NCI-H748 treated with DMSO at 0.1 percent for 48 hours (cell line): Measurements from ENCODE around the gene ANP32A.

Source experiments
- DNase-seq: peaks from one replicate; lab custom pipeline; 2025; lab: John Stamatoyannopoulos, UW

Gene ANP32A

DNA sequence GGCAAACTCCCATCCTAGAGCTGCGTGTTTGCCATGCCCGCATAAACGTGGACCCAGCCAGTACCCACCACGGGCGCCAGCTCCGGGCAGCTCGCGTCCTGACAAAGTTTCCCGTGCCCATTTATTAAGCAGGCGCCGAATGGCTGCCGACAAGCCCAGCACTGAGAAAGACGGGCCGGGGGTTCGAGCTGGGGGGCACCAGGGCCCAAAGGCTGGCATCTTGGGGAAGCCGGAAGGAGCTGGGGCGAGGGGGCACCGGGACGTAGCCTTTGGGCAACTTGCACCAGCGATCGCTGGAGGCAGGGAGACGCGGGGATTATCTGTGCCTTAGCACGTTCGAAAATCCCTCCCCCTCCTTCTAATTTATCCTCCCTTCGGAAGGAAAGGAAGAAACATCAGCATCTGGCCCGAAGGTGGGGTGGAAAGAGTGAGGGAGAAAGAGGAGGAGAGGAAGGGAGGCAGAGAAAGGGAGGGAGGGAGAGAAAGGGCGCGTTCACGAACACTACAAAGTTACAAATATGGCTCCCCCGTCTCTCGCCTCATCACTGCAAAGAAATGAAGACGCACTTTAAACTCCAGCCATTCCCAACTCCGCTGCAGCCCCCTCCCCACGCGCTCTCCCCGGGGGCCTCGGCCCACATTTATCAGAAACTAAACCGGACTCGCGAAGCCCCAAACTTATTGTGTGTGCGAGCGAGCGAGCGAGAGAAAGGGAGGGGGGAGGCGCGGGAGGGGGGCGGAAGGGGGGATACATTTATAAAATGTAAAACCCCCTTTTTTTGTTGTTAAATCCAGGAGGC lies 1.0 kb downstream of the ANP32A start:
- peak; percentile 13 for DNase-seq

DNA sequence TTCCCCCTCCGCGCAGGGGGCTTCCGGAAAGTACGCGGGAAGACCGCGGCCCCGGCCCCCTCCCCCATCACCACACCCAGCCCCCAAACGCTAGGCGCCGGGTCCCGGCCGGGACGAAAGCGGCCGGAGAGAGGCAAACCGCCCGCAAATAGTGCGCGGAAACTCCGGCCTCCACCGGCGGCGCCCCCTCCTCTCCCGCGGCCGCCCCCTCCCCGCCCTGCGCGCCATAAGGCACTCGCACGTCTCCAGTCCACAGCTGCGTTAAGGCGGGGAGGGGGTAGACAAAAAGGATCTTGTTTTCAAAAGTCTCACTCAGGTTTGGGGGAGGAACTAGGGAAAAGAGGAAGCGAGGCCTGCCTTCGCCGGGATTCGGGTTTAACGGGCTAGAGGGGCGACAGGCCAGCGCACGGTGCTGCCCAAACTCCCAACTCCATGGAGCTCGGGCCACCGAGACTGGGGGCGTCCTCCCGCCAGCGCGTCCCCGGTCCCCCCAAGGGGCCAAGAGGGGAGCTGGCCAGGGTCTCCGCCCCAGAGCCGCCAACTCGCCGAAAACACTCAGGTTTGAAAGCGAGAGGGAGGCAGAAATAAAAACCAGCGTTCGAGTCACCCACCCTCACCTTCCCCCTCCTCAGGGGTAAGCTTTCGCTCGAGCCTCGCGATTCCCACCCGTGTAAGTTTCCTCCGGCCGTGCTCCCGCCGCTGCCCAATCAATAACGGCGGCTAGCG lies 1.8 kb downstream of the ANP32A start:
- DNase-seq, result no peak

DNA sequence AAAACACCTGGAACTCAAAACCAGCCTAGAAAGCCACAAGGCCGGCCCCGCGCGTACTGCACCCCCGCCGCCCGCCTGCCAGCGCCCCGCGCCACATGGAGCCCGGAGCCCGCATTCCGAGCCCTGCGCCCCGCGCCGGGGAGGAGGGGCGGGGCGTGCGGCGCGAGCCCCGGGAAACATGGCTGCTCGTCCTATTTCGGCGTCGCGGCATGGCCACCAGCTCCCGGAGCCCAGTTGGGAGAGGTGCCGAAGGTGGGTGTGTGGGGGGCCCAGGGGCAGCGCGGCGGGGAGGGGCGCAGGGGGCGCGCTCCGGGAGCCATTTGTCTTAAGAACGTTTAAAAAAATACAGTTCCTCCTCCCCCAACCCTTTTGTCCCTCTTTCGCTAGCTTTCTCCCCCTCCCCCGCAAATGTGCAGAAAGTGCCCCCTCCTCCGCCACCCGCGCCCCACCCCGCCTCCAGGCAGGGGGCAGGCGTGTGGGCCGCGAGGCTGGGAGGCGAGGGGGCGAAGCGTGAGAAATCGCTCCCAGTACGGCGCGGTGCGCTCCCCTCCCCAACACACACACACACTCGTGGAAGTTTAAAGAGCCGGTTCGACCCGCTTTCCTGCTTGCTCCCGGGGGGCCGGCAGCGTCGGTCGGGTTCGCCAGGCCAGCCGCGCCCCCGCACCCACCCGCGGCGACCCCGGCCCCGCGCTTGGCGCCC lies 2.5 kb downstream of the ANP32A start:
- peak; percentile 12 for DNase-seq

DNA sequence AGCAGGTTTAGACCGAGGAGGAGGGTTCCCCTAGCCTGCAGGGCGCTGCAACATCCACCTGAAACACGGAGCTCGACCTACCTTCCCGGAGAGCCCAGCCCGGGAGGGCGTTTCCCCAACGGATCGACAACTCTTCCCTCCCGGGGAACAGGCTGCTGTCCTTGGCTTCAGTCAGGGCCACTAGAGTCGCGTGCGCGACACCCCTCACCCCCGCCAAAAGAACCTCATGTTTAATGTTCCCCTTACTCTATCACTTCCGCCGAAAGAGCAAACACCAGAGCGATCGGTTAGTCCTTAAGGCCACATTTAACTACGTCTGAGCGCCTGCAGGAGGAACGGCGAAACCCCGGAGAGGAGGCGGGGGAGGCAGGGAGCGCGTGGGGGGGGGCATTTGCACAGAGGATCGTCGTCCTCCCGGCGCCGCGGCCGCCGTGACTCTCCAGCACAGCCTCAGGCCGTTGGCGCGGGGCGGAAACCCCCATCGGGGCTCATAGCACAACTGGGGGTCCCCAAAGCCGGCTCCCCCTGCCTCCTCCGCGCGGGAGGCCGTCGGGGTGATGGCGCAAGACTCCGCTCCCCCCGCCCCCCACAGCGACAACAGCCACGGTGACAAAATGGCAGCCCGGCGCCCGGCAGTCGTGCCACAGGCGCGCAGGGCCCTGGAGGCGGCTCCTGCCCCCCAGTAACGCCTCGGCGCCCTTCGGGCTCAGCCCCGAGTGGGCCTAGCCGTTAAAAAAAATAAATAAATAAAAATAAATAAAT lies 3.2 kb downstream of the ANP32A start:
- DNase-seq, result peak; percentile 27

DNA sequence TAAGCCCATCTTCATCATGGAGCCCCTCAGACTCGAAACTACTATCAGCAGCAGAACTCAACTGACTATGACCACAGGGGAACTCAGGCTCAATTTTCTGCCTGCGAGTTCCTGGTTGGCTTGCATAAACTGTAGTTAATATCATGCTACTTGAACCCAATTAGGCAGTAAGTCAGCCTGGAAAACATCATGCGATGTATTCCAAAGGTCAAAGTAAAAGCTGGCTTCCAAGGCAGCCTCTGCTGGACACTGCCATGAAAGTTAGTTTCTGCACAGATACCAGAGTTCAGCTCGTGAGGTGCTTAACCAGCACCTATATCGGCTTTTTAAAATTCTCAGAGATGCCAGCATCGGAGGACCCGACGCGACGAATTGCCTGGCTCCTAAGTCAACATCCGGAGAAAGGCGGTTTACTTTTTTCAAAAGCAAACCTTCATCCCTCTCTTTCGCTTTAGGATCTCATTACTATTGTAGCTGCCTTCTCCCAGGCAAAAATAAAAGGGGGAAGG lies 3.8 kb downstream of the ANP32A start:
- DNase-seq, result peak; percentile 27

DNA sequence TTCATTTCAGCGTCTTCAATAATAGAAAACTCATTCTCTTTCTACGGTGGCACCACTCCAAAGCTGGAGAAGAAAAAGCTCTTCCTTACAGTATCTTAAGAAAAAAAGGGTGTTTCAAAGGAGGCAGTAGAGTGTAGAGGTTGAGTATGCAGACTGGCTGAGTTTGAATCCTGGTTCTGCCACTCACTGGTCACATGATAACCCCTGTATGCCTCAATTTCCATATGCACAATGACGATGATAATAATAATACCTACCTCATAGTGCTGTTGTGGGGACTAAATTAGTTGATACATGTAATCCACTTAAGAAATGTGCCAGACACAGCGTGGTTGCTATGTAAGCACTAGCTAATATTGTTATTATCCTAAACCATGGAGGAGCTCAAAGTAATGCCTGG lies 4.5 kb downstream of the ANP32A start:
- DNase-seq, result no peak

DNA sequence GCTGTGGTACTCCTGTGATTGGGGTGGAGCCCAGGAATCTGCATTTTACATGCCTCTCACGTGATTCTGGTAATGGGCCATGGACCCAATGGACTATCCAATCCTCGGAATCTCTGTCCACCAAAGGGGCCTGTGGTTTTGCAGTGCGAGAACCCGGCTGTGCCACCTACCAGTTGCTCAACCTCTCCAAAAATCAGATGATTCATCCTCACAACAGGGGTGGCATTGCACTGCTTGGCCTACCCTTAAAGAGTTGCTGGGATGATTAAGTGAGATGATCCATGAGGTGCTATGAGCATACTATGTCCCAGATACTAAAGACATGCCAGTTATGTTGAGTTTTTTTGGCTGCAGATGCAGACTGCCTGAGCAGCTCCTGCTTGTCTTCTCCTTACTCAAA lies 5.1 kb downstream of the ANP32A start:
- no peak for DNase-seq

DNA sequence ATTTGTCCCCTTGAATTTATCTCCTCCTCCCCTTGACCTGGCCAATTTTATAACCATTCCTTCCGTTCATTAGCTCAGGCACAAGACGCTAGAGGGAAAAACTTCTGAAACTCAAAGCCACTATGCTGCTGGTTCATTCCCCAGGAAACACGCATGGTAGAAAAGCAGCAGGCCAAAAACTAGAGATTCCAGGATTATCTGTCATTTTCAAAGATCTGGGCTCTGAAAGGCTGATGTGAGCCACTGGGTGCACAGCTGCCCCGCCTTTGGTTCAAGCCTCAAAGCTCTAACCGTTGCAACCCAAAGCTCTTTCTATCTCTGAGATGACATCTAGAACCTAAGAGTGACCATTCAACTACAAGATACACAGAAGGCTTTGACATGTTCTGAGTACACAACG lies 6.1 kb downstream of the ANP32A start:
- DNase-seq, result no peak

DNA sequence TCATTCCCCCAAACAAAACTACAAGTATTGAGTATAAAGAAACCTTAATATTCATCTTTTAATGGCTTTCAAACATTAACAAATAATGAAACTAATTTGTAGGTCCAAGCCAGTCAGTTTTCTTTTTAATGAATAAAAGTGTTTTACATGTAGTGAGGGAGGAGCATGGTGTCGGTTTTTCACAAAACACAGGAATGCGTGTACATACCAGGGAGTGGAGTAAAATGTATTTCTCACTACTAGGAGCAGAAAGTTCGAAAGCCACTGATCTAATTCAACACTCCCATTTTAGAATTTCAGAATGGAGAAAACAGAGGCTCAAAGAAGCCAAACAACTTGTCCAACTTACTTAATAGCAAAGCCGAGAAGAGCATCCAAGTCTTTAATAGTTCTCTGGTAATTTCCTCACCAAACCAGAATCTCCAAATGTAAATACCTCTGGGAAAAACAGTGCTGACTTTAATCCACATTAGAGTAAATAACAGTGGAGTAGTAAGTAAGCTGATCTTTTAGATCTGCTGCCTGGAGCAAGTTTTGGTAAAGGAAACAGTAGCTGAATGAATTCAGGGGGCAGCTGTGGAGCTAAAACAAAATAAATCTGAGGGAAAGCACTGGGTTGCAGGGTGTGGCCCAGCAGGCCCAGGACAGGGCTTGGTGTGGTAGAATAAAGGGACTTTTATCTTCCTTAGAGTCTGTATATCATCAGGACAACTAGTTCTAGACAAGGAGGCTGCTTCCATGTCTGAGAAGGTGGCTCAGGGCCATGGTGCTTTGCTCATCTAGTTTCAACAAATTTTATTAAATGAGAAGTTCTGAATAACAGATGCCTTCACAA lies 7.9 kb downstream of the ANP32A start:
- DNase-seq, result no peak

DNA sequence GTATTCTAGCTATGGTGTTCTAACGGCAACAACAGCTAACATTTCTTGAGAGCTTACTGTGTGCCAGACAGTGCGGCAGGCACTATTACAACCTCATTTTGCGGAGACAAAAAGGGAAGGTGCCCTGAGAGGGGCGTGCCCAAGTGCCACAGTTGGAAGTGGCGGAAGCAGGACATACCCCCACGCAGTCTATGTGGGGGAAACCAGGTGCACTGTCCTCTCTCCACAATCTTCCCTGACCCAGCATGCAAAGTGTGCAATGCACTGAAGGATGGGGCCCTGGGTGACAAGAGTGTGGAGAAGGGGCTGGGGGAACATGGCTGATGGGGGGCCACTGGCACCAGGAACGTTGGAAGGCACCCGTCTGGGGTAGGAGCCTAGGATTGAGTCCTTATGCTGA lies 8.6 kb downstream of the ANP32A start:
- no peak for DNase-seq

DNA sequence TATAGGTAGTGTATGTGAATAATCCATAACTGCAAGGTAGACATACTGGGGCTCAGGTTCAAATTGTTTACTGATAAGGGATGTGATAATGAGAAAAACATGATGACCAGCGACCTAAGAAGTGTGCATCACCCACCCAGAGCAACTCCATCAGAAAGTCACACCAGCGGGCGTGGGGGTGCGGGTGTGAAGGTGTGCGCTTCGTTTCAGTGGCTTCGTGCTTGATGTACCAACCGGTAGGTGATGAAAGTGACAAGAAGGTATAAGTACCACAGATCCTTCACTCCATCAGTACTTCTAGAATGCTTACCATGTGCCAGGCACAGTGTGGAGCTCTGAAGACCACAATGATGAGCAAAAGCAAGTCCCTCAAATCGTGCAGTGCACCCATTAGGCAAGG lies 11.2 kb downstream of the ANP32A start:
- no peak for DNase-seq

DNA sequence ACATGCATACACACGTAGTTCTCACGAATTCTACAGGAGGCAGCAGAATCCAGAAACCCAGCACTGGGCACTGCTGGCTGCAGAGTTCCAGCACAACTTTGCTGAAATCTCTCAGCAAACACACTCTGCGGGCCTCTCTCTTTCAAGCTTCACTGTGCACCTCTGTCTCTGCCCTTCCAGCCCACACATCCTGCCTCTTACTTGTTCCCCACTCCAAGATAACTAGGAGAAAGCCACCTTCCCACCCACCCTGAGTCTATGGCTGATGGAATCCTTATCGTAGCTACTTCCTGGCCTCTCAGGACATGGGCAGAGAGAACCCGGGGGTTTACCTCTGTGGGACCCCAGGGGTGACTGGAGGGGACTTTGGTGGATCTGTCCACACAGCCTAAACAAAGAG lies 11.9 kb downstream of the ANP32A start:
- no peak for DNase-seq

DNA sequence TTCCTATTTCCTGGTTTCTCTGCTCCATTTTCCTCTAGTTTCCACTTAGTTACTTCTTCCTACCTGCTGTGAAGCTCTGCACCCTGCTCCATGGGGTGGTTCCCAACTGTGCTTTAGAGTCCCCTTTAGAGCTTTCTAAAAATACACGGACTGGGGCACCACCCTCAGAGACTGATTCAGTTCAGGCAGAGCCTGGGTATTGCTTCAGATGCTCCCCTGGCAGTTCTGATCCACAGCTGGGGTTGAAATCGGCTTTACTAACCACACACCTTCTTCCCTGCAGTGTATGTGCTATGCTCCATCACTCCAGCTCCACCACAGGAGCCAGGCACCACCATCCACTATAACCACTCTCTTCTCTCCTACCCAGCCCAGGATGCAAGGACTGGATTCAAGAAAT lies 12.6 kb downstream of the ANP32A start:
- no peak for DNase-seq

DNA sequence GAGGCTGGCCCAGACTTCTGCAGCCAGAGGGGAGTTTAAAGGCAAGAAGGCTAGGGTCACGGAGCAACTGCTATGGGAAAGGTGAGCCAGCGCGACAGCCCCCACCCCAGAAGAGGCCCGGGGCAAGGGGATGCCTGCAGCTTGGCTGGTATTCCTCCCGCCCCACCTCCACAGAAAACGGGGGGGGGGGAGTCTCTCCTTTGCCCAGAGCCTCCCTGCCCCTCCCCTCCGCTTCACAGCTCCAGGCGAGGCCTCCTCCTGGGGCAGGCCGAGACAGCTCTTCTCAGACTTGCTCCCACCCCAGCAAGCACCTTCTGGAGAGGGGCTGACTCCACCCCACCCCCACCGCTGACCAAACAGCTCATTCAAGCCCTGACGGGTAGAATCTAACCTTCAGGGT lies 13.4 kb downstream of the ANP32A start:
- DNase-seq, result no peak

DNA sequence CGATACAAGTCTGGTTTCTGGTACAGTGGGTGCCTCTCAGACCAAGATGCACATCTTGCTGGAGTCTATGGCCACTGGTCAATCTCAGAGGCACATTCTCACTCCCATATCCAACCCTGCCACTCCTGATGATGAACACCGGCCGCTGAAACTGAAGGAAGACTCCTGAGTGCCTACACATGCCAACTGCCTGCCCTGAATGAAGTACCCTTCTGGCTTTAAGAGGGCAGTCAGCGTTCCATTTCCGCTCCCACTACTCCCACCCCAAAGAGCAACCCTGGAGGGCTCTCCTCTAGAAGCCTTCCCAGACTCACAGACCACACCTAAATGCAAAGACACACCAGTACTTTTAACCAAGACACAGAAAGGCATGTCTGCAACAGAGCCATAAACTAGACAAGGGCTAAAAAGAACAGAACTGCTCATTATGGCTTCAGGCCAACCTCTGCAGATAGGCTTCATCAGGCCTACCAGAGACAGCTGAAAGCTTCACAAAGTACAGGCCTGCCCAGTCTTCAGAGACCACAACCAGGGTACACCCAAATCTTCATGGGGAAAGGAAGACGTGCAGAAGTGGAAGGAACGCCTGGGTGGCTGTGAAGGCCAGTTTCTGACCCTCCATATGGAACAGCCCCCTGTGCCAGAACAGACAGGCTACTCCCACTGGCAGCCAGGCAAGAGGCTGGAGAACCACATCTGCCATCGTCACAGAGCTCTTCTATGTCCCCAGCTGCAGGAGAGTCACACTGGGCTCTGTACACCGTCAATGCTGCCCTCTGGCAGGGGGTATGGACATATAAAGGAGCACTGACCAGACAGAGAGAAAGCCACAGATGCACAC lies 14.3 kb downstream of the ANP32A start:
- no peak for DNase-seq

DNA sequence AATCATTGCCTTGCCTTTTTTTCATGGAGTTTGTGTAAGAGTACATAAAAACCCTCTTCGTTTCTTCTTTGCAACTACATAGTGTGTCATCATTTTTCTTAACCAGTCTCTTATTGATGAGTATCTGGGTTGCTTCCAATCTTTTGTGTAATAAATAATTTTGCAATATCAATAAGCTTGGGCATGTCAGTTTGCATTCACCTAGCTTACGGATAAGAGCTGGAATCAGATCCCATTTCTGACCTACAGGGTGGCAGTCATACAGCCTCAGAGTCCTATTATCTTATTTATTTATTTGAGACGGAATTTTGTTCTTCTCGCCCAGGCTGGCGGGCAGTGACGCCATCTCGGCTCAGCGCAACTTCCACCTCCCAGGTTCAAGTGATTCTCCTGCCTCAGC lies 18.3 kb downstream of the ANP32A start:
- DNase-seq, result no peak

DNA sequence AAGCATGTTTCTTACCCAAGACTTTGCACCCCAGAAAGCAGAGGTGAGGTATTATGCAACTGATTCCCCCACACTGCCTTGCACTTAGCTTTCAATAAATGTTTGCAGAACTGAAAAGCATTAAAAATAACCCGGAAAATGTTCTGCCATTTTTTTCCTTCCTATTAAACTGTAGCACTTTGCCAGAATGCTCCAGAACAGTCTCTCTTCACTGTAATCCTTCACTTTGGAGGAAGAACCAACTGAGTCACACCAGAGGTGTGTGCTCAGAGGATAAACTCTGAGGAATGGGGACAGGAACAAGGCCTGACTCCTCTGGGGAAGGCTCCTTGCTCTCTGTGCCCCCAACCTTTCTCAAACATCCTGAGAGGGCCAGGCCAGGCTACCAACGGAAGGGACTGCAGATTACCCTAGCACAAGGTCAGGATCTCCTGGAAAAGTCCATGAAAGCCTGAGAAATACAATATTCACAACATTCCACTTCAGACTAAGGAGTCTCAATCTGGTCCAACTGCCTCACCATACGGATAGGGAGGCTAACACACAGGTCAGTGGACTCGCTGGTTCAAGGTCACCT lies 19.0 kb downstream of the ANP32A start:
- no peak for DNase-seq

DNA sequence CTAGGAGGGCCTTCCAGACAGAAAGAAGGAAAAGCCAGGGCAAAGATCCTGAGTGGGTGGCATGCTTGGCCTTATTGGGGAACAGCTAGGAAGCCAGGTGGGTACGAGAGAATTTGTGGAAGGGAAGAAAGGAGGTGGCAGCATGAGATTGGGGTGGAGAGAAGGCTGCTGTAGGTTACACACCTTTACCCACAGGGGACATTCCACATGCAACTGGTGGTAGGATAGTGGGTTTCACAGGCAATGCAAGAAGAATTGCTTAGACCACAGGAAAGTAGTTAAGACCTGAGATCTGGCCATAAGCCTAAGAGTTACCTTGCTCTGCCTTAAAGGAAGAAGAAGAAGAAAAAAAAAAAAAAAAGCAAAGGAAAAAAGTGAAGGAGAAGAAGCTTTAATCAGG lies 19.8 kb downstream of the ANP32A start:
- no peak for DNase-seq

DNA sequence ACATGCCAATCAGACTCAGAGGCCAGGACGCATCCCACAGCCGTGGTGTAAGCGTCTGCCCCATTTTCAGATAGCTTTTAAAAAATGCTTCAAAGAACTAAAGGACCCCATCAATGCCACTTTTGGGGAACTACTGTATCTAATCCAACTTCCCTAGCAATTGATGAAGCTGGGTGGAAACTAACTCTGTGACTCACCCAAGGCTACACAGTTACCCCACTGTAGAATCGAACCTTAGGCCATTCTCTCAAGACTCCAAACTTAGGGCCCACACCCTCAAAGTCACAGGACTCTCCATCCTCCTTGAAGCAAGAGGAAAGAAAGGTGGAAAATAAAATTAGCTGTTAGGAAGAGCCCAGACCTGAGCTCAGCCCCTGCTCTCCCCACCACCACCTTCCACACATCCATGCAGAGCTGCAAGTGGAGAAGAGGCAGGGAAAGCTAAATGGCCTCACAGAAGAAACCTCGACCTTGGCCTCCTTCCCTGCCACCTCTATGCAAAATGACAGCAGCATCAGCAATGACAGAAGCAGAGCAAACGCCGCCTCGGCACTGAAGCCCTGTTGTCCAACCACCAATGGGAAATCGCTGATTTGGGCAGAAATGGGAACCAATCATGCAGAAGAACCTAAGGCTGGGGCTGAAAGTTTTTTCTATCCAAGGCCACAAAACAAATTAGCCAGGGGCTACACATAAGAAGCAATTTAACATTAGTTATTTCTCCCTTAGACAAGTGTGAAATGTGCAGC lies 22.2 kb downstream of the ANP32A start:
- DNase-seq, result no peak
